Stimulated activated CD8-positive, alpha-beta memory T cell treated with anti-CD3 and anti-CD28 coated beads, Interleukin-15, amount 100 ng/mL, for 1 hour (primary cell): ENCODE data around the gene CRAT.

ENCODE experiments used
- DNase-seq: peaks from one replicate; pipeline ENCODE4 v3.0.0-alpha.2; 2020; ENCODE audit warnings: low read depth

Gene CRAT

GRCh38 chr9:129089246-129089645 lies 21.3 kb downstream of the CRAT start:
- no peak for DNase-seq

- no peak for DNase-seq
Measured at GRCh38 chr9:129084087-129084486, 26.5 kb downstream of the CRAT start.

GRCh38 chr9:129081388-129081904 lies 29.1 kb downstream of the CRAT start:
- no peak for DNase-seq

GRCh38 chr9:129080601-129081387 lies 29.8 kb downstream of the CRAT start, which contains the start of gene DOLPP1:
Gene DOLPP1, plus strand, starts transcription at chr9:129081111. Its CDS starts 21 bp downstream, at chr9:129081132.
- DNase-seq = peak; percentile 92

- DNase-seq = no peak
Measured at GRCh38 chr9:129080298-129080600, 30.3 kb downstream of the CRAT start.

GRCh38 chr9:129079829-129080228 lies 30.8 kb downstream of the CRAT start:
- no peak for DNase-seq

GRCh38 chr9:129078691-129079503 lies 31.7 kb downstream of the CRAT start:
- DNase-seq = no peak

- no peak for DNase-seq
Measured at GRCh38 chr9:129077236-129077635, 33.4 kb downstream of the CRAT start.

GRCh38 chr9:129076640-129077037 lies 34.0 kb downstream of the CRAT start:
- no peak for DNase-seq

GRCh38 chr9:129075996-129076639 lies 34.5 kb downstream of the CRAT start:
- no peak for DNase-seq

GRCh38 chr9:129074106-129074505 lies 36.5 kb downstream of the CRAT start:
- no peak for DNase-seq

GRCh38 chr9:129073404-129073803 lies 37.2 kb downstream of the CRAT start:
- DNase-seq = no peak

- no peak for DNase-seq
Measured at GRCh38 chr9:129072171-129072570, 38.4 kb downstream of the CRAT start.

- DNase-seq = no peak
Measured at GRCh38 chr9:129071526-129072126, 39.0 kb downstream of the CRAT start.

- DNase-seq = no peak
Measured at GRCh38 chr9:129070696-129071525, 39.7 kb downstream of the CRAT start.

GRCh38 chr9:129069862-129070641 lies 40.5 kb downstream of the CRAT start:
- DNase-seq = no peak

- peak; percentile 34 for DNase-seq
Measured at GRCh38 chr9:129068990-129069861, 41.4 kb downstream of the CRAT start.

- DNase-seq = no peak
Measured at GRCh38 chr9:129068110-129068509, 42.5 kb downstream of the CRAT start.

- DNase-seq = no peak
Measured at GRCh38 chr9:129064499-129064908, 46.1 kb downstream of the CRAT start.
